ENCODE measurements around the gene ZBED5.

DNA sequence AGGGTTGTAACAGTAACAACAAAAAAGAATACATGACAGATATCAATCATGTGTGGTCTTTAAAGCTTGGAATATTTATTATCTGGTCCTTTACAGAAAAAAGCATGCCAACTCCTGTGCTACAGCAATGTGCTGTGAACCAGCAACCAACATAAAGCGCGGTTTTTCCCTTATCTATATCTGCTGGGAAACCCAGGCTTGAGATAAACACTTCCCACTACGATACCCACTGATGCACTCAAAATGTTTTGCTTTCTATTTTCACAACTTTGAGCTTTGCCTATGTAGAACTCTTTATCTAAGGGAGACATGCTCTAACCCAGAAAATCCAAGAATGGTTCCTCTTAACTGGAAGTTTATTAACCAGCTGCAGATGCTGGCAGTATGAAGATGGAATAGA is 19.0 kb downstream of the ZBED5 start:
- TF ChIP-seq, protein P1, sequence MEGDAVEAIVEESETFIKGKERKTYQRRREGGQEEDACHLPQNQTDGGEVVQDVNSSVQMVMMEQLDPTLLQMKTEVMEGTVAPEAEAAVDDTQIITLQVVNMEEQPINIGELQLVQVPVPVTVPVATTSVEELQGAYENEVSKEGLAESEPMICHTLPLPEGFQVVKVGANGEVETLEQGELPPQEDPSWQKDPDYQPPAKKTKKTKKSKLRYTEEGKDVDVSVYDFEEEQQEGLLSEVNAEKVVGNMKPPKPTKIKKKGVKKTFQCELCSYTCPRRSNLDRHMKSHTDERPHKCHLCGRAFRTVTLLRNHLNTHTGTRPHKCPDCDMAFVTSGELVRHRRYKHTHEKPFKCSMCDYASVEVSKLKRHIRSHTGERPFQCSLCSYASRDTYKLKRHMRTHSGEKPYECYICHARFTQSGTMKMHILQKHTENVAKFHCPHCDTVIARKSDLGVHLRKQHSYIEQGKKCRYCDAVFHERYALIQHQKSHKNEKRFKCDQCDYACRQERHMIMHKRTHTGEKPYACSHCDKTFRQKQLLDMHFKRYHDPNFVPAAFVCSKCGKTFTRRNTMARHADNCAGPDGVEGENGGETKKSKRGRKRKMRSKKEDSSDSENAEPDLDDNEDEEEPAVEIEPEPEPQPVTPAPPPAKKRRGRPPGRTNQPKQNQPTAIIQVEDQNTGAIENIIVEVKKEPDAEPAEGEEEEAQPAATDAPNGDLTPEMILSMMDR (IDR thresholded peaks at IDR 0.05), result no peak
- no peak for TF ChIP-seq POLR2A (IDR thresholded peaks at IDR 0.05)
